Lower lobe of right lung (tissue), 2 donors: Measurements from ENCODE around the gene USP43. TPM values are rescaled to one million over a fixed set of nuclear protein-coding genes. Genes with fewer than 3 reads are reported as not detected.
A peak's percentile ranks its signal among the peaks of the same experiment; 100 is the strongest.

Experiments used
- ATAC-seq, 2 donors: fragments of 200-7000 bp; cut with Tn5 transposase; one replicate each; pipeline ENCODE4 v1.9.1; 2020 to 2022; ENCODE audit warnings: mild to moderate bottlenecking in 2 of 2, moderate library complexity in 2 of 2
- DNase-seq: peaks from one replicate; pipeline ENCODE4 v3.0.0-alpha.2; 2020
- H3K27ac ChIP-seq: fragments of 200-600 bp; one replicate; pipeline ENCODE4 v1.8.0; 2022
- H3K27me3 ChIP-seq: fragments of 200-600 bp; one replicate; pipeline ENCODE4 v1.8.0; 2022; ENCODE audit warnings: low read depth
- H3K36me3 ChIP-seq: fragments of 200-600 bp; one replicate; pipeline ENCODE4 v1.8.0; 2022; ENCODE audit warnings: mild to moderate bottlenecking
- H3K4me1 ChIP-seq: fragments of 200-600 bp; one replicate; pipeline ENCODE4 v1.8.0; 2022
- H3K4me3 ChIP-seq: fragments of 200-600 bp; one replicate; pipeline ENCODE4 v1.8.0; 2022; ENCODE audit warnings: mild to moderate bottlenecking
- H3K9me3 ChIP-seq: fragments of 200-600 bp; one replicate; pipeline ENCODE4 v1.8.0; 2022
- intact Hi-C: fragments of 100-400 bp; cut with DNase I; formaldehyde crosslinking; loops from one replicate; pipeline ENCODE4 v1.11.0; 2022
- total RNA-seq: library from RNA; stranded (reverse); fragmentation: NEBNext Ultra II Directional; extraction: Animal tissue kit (Norgen Biotek cat#: 25700); gene quantifications from one replicate; pipeline ENCODE4 v1.2.1, GENCODE V29; 2021
- TF ChIP-seq, protein P1 (sequence below): fragments of 200-600 bp; IDR thresholded peaks from one replicate; pipeline ENCODE4 v1.8.0; 2022; ENCODE audit warnings: antibody characterized with exemption, mild to moderate bottlenecking
- donor health status: DM: no; HTN: yes; CAD: no; lungs with severe emphysema.

Gene USP43
- total RNA-seq, 1 donor from 2014 or later = 6.8 TPM

DNA sequence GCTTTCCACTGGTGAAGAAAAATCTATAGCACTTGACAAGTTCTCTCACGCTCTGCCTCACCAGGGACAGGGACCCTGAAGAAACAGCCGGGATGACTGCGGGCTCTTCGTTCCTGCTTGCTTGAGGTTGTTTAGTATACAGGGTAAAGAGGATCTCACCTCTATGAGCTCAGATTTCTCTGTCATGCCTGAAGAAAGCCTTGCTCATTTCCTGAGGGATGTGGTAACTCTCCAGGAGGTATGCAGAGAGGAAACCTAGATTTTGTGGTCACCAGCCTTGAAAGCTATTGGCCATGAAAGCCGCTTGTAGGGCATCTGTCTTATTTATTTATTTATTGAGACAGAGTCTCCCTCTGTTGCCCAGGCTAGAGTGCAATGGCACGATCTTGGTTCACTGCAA, 23.2 kb downstream of the USP43 start:
- Histone ChIP-seq H3K36me3 (no peaks in the 10 kb centered on the region), H3K27me3 (no peaks in the 10 kb centered on the region), H3K9me3 (no peaks in the 10 kb centered on the region), H3K4me3 (no peak overlapping the region), H3K4me1 (no peaks in the 10 kb centered on the region), H3K27ac (no peak overlapping the region)
- DNase-seq = no peak
- intact Hi-C loops = no loop called here
- TF ChIP-seq, protein P1, sequence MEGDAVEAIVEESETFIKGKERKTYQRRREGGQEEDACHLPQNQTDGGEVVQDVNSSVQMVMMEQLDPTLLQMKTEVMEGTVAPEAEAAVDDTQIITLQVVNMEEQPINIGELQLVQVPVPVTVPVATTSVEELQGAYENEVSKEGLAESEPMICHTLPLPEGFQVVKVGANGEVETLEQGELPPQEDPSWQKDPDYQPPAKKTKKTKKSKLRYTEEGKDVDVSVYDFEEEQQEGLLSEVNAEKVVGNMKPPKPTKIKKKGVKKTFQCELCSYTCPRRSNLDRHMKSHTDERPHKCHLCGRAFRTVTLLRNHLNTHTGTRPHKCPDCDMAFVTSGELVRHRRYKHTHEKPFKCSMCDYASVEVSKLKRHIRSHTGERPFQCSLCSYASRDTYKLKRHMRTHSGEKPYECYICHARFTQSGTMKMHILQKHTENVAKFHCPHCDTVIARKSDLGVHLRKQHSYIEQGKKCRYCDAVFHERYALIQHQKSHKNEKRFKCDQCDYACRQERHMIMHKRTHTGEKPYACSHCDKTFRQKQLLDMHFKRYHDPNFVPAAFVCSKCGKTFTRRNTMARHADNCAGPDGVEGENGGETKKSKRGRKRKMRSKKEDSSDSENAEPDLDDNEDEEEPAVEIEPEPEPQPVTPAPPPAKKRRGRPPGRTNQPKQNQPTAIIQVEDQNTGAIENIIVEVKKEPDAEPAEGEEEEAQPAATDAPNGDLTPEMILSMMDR = no peak
- ATAC-seq = no peak

DNA sequence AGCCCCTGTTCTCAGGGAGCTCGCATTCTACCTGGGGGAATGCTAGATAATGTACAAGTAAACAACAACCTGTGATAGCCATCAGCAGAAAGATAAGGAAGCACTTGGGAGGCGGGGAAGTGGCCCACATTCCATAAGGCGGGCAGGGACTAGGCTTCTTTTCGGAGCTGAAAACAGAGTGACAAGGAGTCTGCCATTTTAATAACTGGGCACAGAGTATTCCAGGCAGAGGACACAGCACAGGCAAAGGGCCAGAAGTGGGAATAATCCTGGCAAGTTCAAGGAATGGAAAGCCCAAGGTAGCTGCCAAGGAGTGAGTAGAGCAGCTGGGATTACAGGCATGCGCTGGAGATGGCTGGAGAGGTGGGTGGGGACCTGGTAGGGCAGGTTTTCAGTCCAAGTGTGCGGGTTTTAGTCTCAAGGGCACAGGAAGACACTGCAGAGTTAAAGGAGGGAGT, 24.3 kb downstream of the USP43 start:
- no peaks in the 10 kb centered on the region for H3K9me3 ChIP-seq
- peak; percentile 84 to 86 for ATAC-seq
- no peak overlapping the region for H3K4me3 ChIP-seq
- intact Hi-C loops = no loop called here
- DNase-seq = peak; percentile 52
- TF ChIP-seq, protein P1 = no peak
- H3K36me3 ChIP-seq = no peaks in the 10 kb centered on the region
- H3K27ac ChIP-seq = no peak overlapping the region
- H3K27me3 ChIP-seq = no peaks in the 10 kb centered on the region
- H3K4me1 ChIP-seq = no peaks in the 10 kb centered on the region

DNA sequence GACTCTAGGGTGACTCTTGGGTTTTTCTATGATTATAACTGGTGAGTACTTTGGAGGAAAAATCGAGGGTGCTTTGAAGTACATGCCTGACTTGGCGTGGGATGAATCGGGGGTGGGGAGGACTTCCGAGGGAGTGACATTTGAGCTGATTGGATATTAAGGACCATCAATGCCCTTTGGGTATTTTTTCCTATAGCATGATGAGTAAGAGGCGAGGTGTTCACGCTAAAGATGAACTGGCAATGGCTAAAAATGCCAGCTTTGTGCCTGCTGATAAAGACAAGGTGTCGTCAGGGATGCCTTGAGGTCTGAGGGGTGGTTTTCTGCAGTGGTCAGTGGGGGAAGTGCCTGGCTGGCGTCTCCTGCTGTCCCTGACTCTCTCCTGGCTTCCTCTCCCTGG, 25.3 kb downstream of the USP43 start:
- TF ChIP-seq, protein P1 = no peak
- ATAC-seq (no peak), DNase-seq (no peak)
- no peaks in the 10 kb centered on the region for H3K27me3 ChIP-seq
- H3K4me3 ChIP-seq = no peak overlapping the region
- intact Hi-C loops = no loop called here
- H3K9me3 ChIP-seq = no peaks in the 10 kb centered on the region
- no peaks in the 10 kb centered on the region for H3K4me1 ChIP-seq
- no peak overlapping the region for H3K27ac ChIP-seq
- H3K36me3 ChIP-seq = no peaks in the 10 kb centered on the region

DNA sequence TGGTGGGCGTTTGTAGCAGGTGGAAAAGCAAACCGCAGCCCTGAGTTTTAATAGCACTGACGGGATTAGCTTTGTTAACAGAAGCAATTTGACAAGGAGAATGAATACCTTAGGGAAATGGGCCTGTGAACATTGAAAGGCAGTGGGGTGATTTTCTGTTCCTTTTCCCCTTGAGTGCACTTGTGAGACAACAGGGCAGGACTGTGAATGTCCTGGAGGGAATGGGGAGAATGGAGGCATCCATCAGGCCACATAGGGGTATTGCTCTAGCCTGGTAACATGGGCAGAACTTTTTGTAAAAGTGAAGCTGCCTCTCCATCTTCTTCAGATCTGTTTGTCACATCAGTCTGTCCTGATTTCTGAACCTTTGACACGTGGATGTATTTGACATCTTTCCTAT, 26.2 kb downstream of the USP43 start:
- no peak overlapping the region for H3K27ac ChIP-seq
- H3K4me1 ChIP-seq = no peaks in the 10 kb centered on the region
- intact Hi-C loops = no loop called here
- H3K9me3 ChIP-seq = no peaks in the 10 kb centered on the region
- ATAC-seq (no peak), DNase-seq (no peak)
- H3K27me3 ChIP-seq = no peaks in the 10 kb centered on the region
- TF ChIP-seq, protein P1 = no peak
- H3K36me3 ChIP-seq = no peaks in the 10 kb centered on the region
- no peak overlapping the region for H3K4me3 ChIP-seq

DNA sequence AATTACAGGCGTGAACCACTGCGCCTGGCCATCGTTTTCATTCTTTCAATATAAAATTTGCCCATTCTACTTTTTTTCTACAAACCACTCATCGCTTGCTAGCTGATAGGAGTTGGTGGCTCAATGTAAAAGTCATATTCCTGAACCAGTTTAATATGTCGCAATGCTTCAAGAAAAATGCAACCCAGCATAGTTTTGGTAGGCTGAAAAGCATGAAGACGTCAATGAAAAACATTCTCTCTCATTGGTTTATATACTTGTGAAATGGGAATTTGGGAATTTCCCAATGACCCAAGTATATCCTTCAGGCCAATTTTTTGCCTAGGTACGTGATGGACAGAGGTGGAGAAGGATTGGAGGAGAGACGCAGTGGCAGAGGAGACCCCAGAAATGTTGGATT, 26.9 kb downstream of the USP43 start:
- intact Hi-C loops = no loop called here
- no peaks in the 10 kb centered on the region for H3K9me3 ChIP-seq
- no peak overlapping the region for H3K4me3 ChIP-seq
- no peaks in the 10 kb centered on the region for H3K27me3 ChIP-seq
- no peaks in the 10 kb centered on the region for H3K4me1 ChIP-seq
- no peak overlapping the region for H3K27ac ChIP-seq
- no peaks in the 10 kb centered on the region for H3K36me3 ChIP-seq
- DNase-seq (no peak), ATAC-seq (no peak)
- TF ChIP-seq, protein P1 = no peak

DNA sequence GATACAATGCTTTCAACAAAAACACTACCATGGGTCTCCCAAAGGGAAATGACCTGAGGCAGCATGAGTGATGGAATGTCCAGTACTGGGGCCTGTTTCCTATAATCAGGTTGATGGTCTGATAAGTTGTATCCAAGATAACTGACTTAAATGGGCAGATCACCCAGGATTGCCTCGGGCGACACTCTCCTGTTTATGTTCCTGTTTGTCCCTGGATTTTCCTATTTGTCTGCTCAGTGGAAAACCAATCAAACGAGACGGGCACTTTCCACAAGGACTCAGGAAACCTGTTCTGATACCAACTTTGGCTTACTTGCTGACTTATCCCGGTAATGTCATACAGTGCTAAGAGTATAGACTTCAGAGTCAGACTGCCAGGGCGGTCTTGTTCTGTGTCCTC, 27.4 kb downstream of the USP43 start:
- no peak overlapping the region for H3K4me3 ChIP-seq
- H3K4me1 ChIP-seq = no peaks in the 10 kb centered on the region
- H3K9me3 ChIP-seq = no peaks in the 10 kb centered on the region
- DNase-seq (no peak), ATAC-seq (no peak)
- intact Hi-C loops = no loop called here
- TF ChIP-seq, protein P1 = no peak
- no peaks in the 10 kb centered on the region for H3K36me3 ChIP-seq
- no peaks in the 10 kb centered on the region for H3K27me3 ChIP-seq
- no peak overlapping the region for H3K27ac ChIP-seq
